GM18498 (cell line): Measurements from ENCODE around the gene SEC31A.

Experiments used
- ATAC-seq: cut with Tn5 transposase; IDR thresholded peaks from one replicate; pipeline ENCODE4 v1.9.1; 2021; ENCODE audit warnings: mild to moderate bottlenecking, moderate library complexity; ENCODE audit not compliant: unreplicated experiment

Gene SEC31A

DNA sequence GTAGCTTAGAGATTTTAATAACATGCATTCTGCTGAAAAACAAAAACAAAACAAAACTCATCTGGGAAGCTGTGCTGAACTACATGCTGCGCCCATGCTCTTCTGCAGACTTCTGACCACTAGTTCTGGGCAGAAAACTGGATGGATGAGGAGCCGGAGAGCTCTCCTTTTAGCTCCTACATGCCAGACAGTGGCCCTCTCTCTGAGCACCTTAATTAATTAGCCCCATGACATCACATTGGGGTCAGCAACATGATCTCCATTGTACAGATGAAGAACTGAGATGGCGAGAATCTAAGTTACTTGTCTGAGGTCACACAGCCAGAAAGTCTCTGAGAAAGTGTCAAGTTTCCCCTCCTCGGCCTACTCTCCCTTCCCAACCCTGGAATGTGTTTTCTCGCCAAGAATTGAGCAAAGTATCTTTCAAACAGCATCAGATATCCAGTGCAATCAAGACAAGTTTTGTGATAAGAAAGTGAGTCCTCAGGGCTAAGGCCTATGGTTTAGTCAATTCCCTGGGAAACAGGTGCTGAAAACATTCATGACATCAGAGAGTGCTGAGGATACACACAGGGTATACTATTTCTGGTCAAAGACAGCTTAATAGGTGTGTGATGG is 113.9 kb downstream of the SEC31A start:
- ATAC-seq: no peak

DNA sequence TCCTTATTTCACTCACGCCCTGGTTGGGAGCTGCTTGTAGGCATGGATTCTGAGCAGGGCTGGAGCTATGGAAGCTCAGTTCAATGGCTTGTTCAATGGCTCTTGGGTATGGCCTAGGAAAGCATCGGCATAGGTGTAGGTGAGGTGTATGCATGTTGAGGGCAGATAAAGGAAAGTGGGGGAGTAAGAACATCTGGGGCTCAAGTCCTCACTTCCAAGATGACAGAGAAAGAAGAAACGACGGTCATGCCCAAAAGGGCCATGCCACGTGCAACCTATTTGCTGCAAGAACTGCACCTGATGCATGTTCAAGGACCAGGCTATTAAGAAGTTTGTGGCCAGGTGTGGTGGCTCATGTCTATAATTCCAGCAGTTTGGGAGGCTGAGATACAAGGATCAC is 115.7 kb downstream of the SEC31A start:
- ATAC-seq: no peak

DNA sequence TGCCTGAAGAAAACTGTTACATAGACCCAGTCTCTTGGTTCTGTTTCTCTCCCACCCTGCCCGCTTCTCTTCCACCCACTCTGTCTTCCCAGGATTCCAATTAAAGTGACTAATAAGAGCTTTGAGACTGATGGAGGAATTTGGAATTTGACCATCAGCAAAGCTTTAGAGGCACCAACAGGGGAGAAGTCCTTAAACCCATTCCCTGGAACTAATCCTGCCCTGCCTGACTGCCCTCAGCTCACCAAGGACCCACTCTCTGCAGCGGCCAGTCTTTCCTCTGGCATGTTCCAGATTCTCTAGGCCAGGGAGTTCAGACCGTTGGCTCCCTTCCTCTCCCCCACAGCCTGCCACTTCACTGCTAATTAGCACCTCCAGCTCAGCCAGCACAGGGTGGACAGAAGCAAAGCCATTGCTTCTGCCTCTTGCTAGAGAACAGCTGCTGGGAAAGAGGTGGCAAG is 116.2 kb downstream of the SEC31A start:
- no peak for ATAC-seq

DNA sequence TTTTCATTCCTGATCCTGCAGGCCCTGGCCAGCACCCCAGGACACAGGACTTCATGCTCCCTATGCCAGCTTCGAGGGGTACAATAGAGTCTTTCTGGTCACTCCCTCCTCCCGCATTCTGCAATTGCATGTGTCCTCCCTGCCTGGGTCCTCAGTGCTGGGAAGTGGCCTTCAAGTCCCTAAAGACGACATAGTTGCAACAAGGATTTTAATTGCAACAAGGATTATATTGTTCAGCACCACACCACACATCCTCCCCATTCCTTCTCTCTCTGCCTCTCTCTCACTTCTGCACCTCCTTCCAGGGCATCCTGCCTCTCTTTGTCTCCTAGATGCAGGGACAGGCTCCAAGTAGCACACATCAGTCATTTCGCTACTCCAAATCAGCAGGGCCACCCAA is 117.9 kb downstream of the SEC31A start:
- ATAC-seq: no peak

GRCh38 chr4:82770607-82771006 is 120.3 kb downstream of the SEC31A start:
- no peak for ATAC-seq
